IMR-90 (cell line): ENCODE results near the gene GNG12.

ENCODE experiments used
- FOS ChIP-seq: fragments of 150-350 bp; IDR thresholded peaks from 2 replicates; pipeline ENCODE4 v1.6.1; 2016; ENCODE audit warnings: low read depth, low read length
- TF ChIP-seq, protein P1 (sequence below): conservative IDR thresholded peaks from 2 replicates; pipeline ENCODE4 v1.5.1; 2012; ENCODE audit warnings: mild to moderate bottlenecking, low read depth, low read length, improper control_type of control experiment

DNA sequence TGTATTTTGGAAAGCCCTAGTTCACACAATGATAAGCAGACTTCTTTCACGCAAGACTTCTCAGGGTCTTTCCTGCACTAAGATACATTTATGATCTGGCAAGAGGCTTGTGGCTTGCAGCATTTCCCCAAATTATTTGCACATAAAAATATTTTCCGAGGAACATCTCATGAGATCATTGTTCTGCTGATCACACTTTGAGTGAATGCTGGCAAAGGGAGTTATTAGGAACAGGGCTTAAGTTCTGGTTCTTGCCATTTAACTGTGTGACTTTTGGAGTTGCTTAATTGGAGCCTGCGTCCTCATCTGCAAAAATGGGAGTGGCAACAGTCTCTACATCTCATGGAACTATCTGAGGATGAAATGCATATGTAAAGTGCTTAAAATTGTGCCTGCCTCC, 98.1 kb downstream of the GNG12 start:
- TF ChIP-seq, protein P1, sequence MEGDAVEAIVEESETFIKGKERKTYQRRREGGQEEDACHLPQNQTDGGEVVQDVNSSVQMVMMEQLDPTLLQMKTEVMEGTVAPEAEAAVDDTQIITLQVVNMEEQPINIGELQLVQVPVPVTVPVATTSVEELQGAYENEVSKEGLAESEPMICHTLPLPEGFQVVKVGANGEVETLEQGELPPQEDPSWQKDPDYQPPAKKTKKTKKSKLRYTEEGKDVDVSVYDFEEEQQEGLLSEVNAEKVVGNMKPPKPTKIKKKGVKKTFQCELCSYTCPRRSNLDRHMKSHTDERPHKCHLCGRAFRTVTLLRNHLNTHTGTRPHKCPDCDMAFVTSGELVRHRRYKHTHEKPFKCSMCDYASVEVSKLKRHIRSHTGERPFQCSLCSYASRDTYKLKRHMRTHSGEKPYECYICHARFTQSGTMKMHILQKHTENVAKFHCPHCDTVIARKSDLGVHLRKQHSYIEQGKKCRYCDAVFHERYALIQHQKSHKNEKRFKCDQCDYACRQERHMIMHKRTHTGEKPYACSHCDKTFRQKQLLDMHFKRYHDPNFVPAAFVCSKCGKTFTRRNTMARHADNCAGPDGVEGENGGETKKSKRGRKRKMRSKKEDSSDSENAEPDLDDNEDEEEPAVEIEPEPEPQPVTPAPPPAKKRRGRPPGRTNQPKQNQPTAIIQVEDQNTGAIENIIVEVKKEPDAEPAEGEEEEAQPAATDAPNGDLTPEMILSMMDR = no peak
- no peak for TF ChIP-seq FOS
